GM18951 (cell line): ENCODE results near the gene CNGB1.
"Not testable (repeated sequence)": the region's sequence is repeated elsewhere in the genome, so short reads cannot be mapped to it uniquely, and the experiment has no call there.

ENCODE experiments used
- POLR2A ChIP-seq: IDR thresholded peaks from 4 replicates; pipeline ENCODE4 v1.6.1; 2011; ENCODE audit warnings: mild to moderate bottlenecking; ENCODE audit not compliant: insufficient read length, insufficient read depth; ENCODE audit errors: extremely low read depth
- in situ Hi-C: fragments of 300-500 bp; cut with MboI; formaldehyde crosslinking; loops from one replicate; pipeline ENCODE4 v1.12.0; 2022; ENCODE audit warnings: low sequenced_read_pairs, mixed read lengths, inconsistent platforms; ENCODE audit not compliant: unreplicated experiment

CNGB1 gene

GRCh38 chr16:57838161-57838560 lies 132.8 kb downstream of the CNGB1 start:
- TF ChIP-seq POLR2A: no peak
- in situ Hi-C loops: no loop called here

GRCh38 chr16:57837305-57838125 lies 133.4 kb downstream of the CNGB1 start:
- no peak for TF ChIP-seq POLR2A

GRCh38 chr16:57835439-57835838 lies 135.5 kb downstream of the CNGB1 start:
- in situ Hi-C loops: not testable (repeated sequence)

More at GRCh38 chr16:57837305-57838125, 133.4 kb downstream of the CNGB1 start:
- in situ Hi-C loops: no loop called here

- in situ Hi-C loops: no loop called here
- TF ChIP-seq POLR2A: no peak
These were observed 136.0 kb downstream of the CNGB1 start for GRCh38 chr16:57834936-57835335.
